Activated naive CD4-positive, alpha-beta T cell treated with Interleukin-2 at 50 U/mL for 16 hours (primary cell): Measurements from ENCODE around the gene BCAR3.
"Not testable (repeated sequence)": the region's sequence is repeated elsewhere in the genome, so short reads cannot be mapped to it uniquely, and the experiment has no call there.

ENCODE experiments used
- DNase-seq: peaks from one replicate; pipeline ENCODE4 v3.0.0-alpha.2; 2020

The BCAR3 gene

GRCh38 chr1:93667642-93668041 lies 14.0 kb downstream of the BCAR3 start:
- DNase-seq: no peak

DNA sequence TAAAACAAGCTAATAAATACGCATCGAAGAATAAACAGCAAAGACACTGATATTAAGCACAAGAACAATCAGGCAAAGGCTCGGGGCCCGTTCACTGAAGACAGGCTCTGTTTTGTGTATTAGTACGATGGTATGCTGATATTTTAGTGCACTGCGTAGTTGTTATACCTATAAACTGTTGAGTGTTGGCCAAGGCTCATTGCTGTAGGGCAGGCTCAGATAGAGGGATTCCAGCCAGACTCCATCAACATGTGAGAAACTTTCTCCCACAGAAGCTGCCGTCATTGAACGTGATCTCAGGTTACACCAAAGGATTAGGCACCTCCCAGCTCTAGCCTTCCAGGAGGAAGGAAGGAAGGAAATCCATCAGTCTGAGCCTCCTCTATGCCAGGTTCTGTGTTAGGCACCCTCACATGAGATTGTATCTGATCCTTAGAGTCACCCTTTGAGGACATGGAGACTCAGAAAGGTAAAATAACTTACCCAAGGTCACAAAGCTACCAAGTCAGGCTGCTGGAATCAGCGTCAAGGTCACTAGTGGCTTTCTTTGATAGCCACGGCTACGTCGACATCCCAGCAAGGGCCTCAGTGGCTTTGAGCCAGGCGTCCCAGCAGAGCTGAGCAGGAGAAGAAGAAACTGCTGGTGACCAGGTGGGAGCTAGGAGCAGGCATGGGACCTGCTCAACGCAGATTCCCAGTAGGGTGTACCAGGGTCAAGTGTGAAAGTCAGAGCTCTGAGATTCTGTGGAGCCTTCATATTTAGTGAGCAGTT lies 14.8 kb downstream of the BCAR3 start:
- no peak for DNase-seq

GRCh38 chr1:93665015-93665414 lies 16.6 kb downstream of the BCAR3 start:
- no peak for DNase-seq

DNA sequence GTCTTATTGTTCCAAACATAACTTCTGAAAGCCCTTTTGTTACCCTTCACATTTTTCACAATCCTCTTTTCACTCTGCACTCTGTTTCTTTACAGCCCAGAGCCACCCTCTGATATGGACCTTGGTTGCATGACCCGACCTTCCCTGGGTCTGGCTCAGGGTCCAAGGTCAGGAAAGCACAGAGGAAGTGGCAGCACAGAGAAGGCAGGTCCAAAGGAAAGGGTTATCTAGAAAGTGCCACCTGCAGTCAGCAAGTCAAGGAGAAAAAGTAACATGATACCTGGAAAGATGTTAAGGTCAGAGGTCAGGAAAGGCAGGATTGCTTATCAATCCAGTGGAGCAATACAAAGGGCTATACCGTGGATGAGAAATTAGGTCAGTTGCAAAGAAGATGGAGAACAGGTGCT lies 18.4 kb downstream of the BCAR3 start:
- no peak for DNase-seq

GRCh38 chr1:93662481-93663207 lies 19.0 kb downstream of the BCAR3 start:
- DNase-seq: no peak

- DNase-seq: no peak
Observed at GRCh38 chr1:93661829-93662474, 19.7 kb downstream of the BCAR3 start.

- DNase-seq: not testable (repeated sequence)
Observed at GRCh38 chr1:93661341-93661740, 20.3 kb downstream of the BCAR3 start.

DNA sequence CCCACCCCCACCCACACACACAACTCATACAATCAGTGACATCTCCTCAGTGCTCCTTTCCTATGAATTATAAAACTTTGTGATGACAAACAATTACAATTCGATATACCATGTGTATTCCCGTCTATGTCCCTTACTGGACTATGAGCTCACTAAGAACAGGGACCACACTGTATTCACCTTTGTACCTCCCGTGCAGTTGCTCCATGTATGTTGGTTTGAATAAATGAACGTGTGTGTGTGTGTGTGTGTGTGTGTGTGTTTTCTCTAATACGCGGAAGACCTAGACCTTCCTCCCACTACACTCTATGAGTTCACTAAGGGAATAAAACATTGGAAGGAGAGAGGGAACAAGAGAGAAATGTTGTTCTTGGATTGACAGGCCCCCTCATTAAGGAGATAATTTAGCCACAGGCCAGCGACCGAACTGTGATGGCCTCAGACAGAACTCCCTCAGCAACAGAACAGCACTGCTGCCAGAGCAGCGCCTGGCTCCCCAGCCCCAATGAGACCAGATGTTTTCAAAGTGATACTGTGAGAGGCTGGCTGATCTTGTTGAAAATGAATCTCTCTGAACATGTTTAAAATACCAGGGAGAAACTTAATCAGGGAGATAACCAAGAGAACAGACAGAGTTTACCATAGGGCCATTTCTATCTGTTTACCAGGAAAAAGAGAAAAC lies 21.7 kb downstream of the BCAR3 start:
- DNase-seq: no peak

DNA sequence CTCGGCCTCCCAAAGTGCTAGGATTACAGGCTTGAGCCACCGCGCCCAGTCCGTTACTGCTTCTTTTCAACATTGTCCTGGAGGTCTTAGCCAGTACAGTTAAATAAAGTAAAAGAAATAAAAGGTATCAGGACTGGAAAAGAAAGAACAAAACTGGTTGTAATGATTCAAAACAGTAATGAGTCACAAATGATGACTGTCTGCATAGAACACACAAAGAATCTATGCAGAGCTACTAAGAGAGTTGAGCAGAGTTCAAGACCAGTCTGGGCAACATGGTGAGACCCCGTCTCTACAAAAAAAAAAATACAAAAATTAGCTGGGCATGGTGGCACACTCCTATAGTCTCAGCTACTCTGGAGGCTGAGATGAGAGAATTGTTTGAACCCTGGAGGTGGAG lies 23.4 kb downstream of the BCAR3 start:
- DNase-seq: no peak

GRCh38 chr1:93656491-93656890 lies 25.1 kb downstream of the BCAR3 start:
- DNase-seq: no peak

DNA sequence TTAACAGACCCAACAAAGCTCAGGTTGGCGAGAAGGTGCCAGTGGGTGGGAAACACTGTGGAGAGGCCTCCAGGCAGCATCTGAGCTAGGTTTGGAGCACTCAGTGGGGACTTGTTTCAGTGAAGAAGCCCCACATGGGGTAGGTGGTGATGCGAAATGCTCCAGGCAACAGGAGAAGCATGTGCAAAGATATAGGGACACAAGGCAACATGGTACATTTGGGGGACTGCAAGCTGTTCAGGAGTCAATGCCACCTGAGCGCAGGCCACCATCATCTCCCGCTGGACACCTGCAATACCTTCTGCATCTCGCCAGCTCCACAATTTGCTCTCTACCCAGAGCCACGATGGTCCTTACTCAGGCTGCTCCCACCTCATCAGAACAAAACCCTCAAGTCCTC lies 28.0 kb downstream of the BCAR3 start:
- no peak for DNase-seq

GRCh38 chr1:93652323-93652949 lies 29.2 kb downstream of the BCAR3 start:
- DNase-seq: no peak

- DNase-seq: no peak
Observed at GRCh38 chr1:93651695-93652094, 29.9 kb downstream of the BCAR3 start.

GRCh38 chr1:93650159-93650558 lies 31.5 kb downstream of the BCAR3 start:
- DNase-seq: not testable (repeated sequence)

DNA sequence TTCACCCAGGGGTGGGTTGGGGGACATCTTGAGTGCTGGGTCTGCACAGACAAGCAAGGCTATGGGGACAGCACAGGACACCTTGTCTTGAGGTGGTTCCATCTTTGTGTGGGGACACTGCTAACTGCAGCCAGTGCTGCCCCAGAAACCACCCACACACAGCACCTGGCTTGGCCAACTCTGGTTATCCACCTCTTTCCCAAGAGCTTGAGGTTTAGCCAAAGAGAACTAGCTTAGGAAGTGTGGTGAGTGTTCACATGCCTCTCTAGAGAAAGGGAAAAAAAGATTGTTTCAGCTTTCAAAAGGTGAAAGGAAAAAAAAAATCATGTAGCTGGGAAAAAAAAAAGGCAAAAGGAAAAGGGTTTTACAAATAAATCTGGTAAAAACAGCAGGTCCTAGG lies 32.4 kb downstream of the BCAR3 start:
- DNase-seq: no peak

DNA sequence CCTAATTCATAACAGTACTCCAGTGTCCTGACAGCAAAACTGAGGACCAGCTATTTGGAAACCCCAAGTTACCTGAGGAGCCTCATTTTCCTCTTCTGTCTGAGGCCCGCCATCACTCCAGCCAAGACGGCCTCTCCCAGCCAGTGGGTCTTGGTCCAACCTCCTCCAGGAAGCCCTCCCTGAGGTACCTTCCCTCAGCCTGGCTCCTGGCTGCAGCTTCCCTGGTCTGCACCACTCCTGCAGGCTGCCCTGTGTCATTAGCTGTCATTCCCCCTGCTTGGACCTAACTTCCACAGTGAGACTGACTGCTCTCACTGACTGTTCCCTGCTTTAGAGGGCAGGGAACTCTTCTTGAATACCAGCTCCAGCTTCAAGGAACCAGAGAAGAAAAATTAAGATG lies 33.0 kb downstream of the BCAR3 start:
- DNase-seq: no peak

DNA sequence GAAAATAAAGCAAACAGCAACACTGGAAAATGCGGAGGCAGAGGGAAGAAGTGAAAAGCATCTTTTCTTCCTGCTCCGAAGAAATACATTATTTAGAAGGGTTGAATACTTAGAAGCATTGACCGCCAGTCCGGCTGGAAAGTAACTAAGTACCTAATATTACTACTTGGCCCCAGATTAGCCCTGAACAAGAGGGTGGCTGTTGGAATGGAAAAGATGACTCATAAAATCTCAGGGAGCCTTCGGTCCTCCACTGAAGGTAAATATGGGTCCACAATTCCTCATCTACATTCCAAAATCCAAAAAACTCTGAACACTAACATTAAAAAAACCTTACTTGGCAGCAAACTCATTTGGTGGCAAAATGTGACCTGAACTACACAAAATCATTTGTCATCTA lies 40.1 kb downstream of the BCAR3 start:
- no peak for DNase-seq

DNA sequence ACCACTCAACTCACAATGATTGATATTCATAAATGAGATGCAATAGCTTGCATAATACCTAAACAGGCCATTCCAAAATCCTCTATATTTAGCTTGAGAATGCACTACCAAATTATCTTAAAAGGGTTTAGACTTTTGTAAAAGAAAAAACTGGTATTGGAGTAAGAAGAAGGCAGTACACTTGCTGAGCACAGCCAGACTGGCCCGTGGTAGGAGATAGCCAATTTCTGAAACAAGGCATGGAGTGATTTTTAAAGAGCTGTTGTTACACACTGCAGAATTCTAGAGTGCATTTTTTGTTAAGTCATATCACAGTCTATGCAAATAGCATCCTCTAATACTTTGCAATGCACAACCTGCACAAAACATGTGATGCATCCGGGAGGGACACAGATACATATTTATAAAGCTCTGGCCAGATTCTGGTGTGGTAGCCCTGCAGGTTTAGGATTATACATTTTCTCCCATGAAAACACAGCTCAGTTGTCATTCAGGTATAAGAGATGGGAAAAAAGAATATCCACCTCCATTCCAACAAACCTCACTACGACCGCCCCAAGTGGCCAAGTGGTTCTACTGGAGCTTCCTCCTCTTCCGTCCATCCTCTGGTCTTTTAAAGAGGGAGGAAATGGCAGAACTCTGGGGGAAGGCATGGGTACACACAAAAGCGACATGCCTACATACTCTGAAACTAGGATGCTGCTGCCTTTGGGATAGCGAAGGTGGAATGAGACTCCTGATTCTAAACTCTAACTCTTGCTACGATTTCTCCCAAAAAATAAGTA lies 40.8 kb downstream of the BCAR3 start:
- DNase-seq: no peak

- no peak for DNase-seq
Observed at GRCh38 chr1:93638981-93639380, 42.7 kb downstream of the BCAR3 start.

DNA sequence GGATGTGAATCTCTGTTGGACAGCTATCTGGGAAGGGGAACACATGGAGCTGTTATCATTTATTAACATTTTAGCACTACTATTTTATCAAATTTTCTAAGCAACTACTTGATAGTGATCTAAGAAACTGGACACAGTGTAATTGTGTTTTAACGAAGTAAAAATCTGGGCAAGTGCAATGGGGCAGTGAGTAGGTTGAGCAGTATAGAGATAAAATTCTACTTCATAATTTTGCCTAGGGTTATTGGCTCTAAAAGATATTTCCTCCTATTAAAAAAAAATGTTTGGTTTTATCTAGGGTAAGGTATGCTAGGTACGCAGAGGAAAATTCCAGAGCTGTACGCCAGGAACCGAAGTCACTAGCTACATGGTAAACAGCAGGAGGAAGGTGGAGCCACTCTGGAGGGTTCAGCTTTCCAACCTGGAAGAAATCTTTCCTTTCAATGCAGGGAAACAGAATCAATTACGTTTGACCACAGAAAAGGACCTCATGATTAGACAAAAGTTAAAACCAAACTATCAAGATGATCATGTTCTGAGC lies 43.3 kb downstream of the BCAR3 start:
- no peak for DNase-seq

- no peak for DNase-seq
Observed at GRCh38 chr1:93636712-93637111, 44.9 kb downstream of the BCAR3 start.
